Fibroblast of villous mesenchyme (primary cell): ENCODE measurements around the gene LANCL1. TPM values are rescaled to one million over a fixed set of nuclear protein-coding genes. Genes with fewer than 3 reads are reported as not detected.

Source experiments
- DNase-seq: peaks from one replicate; pipeline ENCODE4 v3.0.0-alpha.2; 2010; ENCODE audit warnings: low read depth
- H3K4me3 ChIP-seq: 2 replicates; pipeline ENCODE4 v1.5.1; 2011; ENCODE audit warnings: low read depth, mild to moderate bottlenecking, low read length
- total RNA-seq: library from RNA; depleted of rRNA; stranded (reverse); fragments of >200 nt; gene quantifications from 2 replicates; pipeline ENCODE4 v1.2.3, GENCODE V29; 2012
- TF ChIP-seq, protein P1 (sequence below): IDR thresholded peaks from 2 replicates; pipeline ENCODE4 v1.5.1; 2012; ENCODE audit warnings: low read depth, mild to moderate bottlenecking, low read length; ENCODE audit not compliant: insufficient read depth

The LANCL1 gene
- total RNA-seq, 1 donor = 42.3 TPM

DNA sequence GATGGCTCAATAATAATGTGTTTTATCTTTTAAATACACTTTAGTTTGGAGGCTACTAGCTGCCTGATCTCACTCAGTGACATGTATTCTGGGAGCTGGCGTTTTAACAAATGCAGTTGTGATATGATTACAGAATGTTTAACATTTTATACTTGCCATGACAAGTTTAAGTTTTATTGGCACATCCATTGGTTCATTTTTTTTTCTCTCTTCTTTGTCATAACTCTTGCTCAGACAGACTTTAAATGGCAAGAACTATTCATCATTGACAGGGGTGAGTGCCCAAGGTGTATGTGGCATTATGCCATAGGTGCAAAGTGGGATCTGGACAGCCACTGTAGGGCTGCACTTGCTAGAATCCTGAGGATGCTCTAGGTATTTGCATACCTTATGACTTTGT lies 89.5 kb downstream of the LANCL1 start:
- TF ChIP-seq, protein P1, sequence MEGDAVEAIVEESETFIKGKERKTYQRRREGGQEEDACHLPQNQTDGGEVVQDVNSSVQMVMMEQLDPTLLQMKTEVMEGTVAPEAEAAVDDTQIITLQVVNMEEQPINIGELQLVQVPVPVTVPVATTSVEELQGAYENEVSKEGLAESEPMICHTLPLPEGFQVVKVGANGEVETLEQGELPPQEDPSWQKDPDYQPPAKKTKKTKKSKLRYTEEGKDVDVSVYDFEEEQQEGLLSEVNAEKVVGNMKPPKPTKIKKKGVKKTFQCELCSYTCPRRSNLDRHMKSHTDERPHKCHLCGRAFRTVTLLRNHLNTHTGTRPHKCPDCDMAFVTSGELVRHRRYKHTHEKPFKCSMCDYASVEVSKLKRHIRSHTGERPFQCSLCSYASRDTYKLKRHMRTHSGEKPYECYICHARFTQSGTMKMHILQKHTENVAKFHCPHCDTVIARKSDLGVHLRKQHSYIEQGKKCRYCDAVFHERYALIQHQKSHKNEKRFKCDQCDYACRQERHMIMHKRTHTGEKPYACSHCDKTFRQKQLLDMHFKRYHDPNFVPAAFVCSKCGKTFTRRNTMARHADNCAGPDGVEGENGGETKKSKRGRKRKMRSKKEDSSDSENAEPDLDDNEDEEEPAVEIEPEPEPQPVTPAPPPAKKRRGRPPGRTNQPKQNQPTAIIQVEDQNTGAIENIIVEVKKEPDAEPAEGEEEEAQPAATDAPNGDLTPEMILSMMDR = no peak
- no peak for DNase-seq
- H3K4me3 ChIP-seq = no peak overlapping the region

Other genes starting within 250 kb of the LANCL1 start
- not detected in 2 replicates for gene MYL1, start 161.6 kb downstream of the LANCL1 start, total RNA-seq
- gene CPS1, start 79.8 kb upstream of the LANCL1 start, total RNA-seq = 19.3 and 21.6 TPM in 2 replicates